ENCODE data around the gene PHLPP1.
"Not testable (repeated sequence)": the region's sequence is repeated elsewhere in the genome, so short reads cannot be mapped to it uniquely, and the experiment has no call there.

PHLPP1 gene

GRCh38 chr18:62790871-62791772 is 75.8 kb downstream of the PHLPP1 start:
- TF ChIP-seq EZH2 (IDR thresholded peaks at IDR 0.05) (no peak), POLR2AphosphoS5 (IDR thresholded peaks at IDR 0.05; ENCODE audit: borderline replicate concordance, low read depth, low read length) (no peak), FOXP2 (optimal IDR thresholded peaks at IDR 0.05; ENCODE audit: control extremely low read depth, extremely low read length, insufficient read depth) (no peak)
- no peaks in the 10 kb centered on the region for H3K9me3 ChIP-seq (ENCODE audit: low read depth, low read length)
- DNase-seq (ENCODE audit: low read depth, low spot score), result no peak
- no peak overlapping the region for H3K27ac ChIP-seq
- no peak overlapping the region for H3K4me3 ChIP-seq
- H3K9ac ChIP-seq (ENCODE audit: insufficient read length), result no peak overlapping the region
- no peaks in the 10 kb centered on the region for H3K36me3 ChIP-seq (ENCODE audit: insufficient read depth, low read length)

GRCh38 chr18:62792016-62792415 is 76.7 kb downstream of the PHLPP1 start:
- Histone ChIP-seq H3K27ac (no peak overlapping the region), H3K9ac (ENCODE audit: insufficient read length) (no peak overlapping the region), H3K36me3 (ENCODE audit: insufficient read depth, low read length) (no peaks in the 10 kb centered on the region), H3K9me3 (ENCODE audit: low read depth, low read length) (no peaks in the 10 kb centered on the region), H3K4me3 (no peak overlapping the region)
- TF ChIP-seq EZH2 (IDR thresholded peaks at IDR 0.05) (no peak), POLR2AphosphoS5 (IDR thresholded peaks at IDR 0.05; ENCODE audit: borderline replicate concordance, low read depth, low read length) (no peak), FOXP2 (optimal IDR thresholded peaks at IDR 0.05; ENCODE audit: control extremely low read depth, extremely low read length, insufficient read depth) (no peak)
- no peak for DNase-seq (ENCODE audit: low read depth, low spot score)

GRCh38 chr18:62795813-62796212 is 80.5 kb downstream of the PHLPP1 start:
- no peak for DNase-seq (ENCODE audit: low read depth, low spot score)
- no peak overlapping the region for H3K4me3 ChIP-seq
- H3K27ac ChIP-seq, result no peak overlapping the region
- TF ChIP-seq EZH2 (IDR thresholded peaks at IDR 0.05) (no peak), POLR2AphosphoS5 (IDR thresholded peaks at IDR 0.05; ENCODE audit: borderline replicate concordance, low read depth, low read length) (no peak), FOXP2 (optimal IDR thresholded peaks at IDR 0.05; ENCODE audit: control extremely low read depth, extremely low read length, insufficient read depth) (no peak)
- no peak overlapping the region for H3K9ac ChIP-seq (ENCODE audit: insufficient read length)
- no peaks in the 10 kb centered on the region for H3K9me3 ChIP-seq (ENCODE audit: low read depth, low read length)
- H3K36me3 ChIP-seq (ENCODE audit: insufficient read depth, low read length), result no peaks in the 10 kb centered on the region

GRCh38 chr18:62796216-62796621 is 80.9 kb downstream of the PHLPP1 start:
- no peak for DNase-seq (ENCODE audit: low read depth, low spot score)
- Histone ChIP-seq H3K9me3 (ENCODE audit: low read depth, low read length) (no peaks in the 10 kb centered on the region), H3K4me3 (no peak overlapping the region), H3K9ac (ENCODE audit: insufficient read length) (no peak overlapping the region), H3K36me3 (ENCODE audit: insufficient read depth, low read length) (no peaks in the 10 kb centered on the region), H3K27ac (no peak overlapping the region)
- no peak for TF ChIP-seq FOXP2 (optimal IDR thresholded peaks at IDR 0.05; ENCODE audit: control extremely low read depth, extremely low read length, insufficient read depth)
- no peak for TF ChIP-seq EZH2 (IDR thresholded peaks at IDR 0.05)
- no peak for TF ChIP-seq POLR2AphosphoS5 (IDR thresholded peaks at IDR 0.05; ENCODE audit: borderline replicate concordance, low read depth, low read length)

GRCh38 chr18:62797329-62797728 is 82.0 kb downstream of the PHLPP1 start:
- TF ChIP-seq FOXP2 (optimal IDR thresholded peaks at IDR 0.05; ENCODE audit: control extremely low read depth, extremely low read length, insufficient read depth), result no peak
- no peak for TF ChIP-seq EZH2 (IDR thresholded peaks at IDR 0.05)
- no peak for TF ChIP-seq POLR2AphosphoS5 (IDR thresholded peaks at IDR 0.05; ENCODE audit: borderline replicate concordance, low read depth, low read length)
- DNase-seq (ENCODE audit: low read depth, low spot score), result no peak
- Histone ChIP-seq H3K36me3 (ENCODE audit: insufficient read depth, low read length) (no peaks in the 10 kb centered on the region), H3K9me3 (ENCODE audit: low read depth, low read length) (no peaks in the 10 kb centered on the region), H3K27ac (no peak overlapping the region), H3K9ac (ENCODE audit: insufficient read length) (no peak overlapping the region), H3K4me3 (no peak overlapping the region)

- DNase-seq (ENCODE audit: low read depth, low spot score), result no peak
- Histone ChIP-seq H3K27ac (no peak overlapping the region), H3K9me3 (ENCODE audit: low read depth, low read length) (no peaks in the 10 kb centered on the region), H3K36me3 (ENCODE audit: insufficient read depth, low read length) (no peaks in the 10 kb centered on the region), H3K4me3 (no peak overlapping the region), H3K9ac (ENCODE audit: insufficient read length) (no peak overlapping the region)
- TF ChIP-seq FOXP2 (optimal IDR thresholded peaks at IDR 0.05; ENCODE audit: control extremely low read depth, extremely low read length, insufficient read depth), result no peak
- TF ChIP-seq EZH2 (IDR thresholded peaks at IDR 0.05), result no peak
- TF ChIP-seq POLR2AphosphoS5 (IDR thresholded peaks at IDR 0.05; ENCODE audit: borderline replicate concordance, low read depth, low read length), result no peak
Observed at GRCh38 chr18:62799977-62800376, 84.6 kb downstream of the PHLPP1 start.

- Histone ChIP-seq H3K9ac (ENCODE audit: insufficient read length) (no peak overlapping the region), H3K36me3 (ENCODE audit: insufficient read depth, low read length) (no peaks in the 10 kb centered on the region), H3K4me3 (no peak overlapping the region), H3K27ac (no peak overlapping the region), H3K9me3 (ENCODE audit: low read depth, low read length) (no peaks in the 10 kb centered on the region)
- DNase-seq (ENCODE audit: low read depth, low spot score), result no peak
- no peak for TF ChIP-seq FOXP2 (optimal IDR thresholded peaks at IDR 0.05; ENCODE audit: control extremely low read depth, extremely low read length, insufficient read depth)
- TF ChIP-seq EZH2 (IDR thresholded peaks at IDR 0.05), result no peak
- TF ChIP-seq POLR2AphosphoS5 (IDR thresholded peaks at IDR 0.05; ENCODE audit: borderline replicate concordance, low read depth, low read length), result no peak
Observed at GRCh38 chr18:62802523-62802922, 87.2 kb downstream of the PHLPP1 start.

GRCh38 chr18:62807396-62807795 is 92.1 kb downstream of the PHLPP1 start:
- H3K9me3 ChIP-seq (ENCODE audit: low read depth, low read length), result no peaks in the 10 kb centered on the region
- no peak for DNase-seq (ENCODE audit: low read depth, low spot score)
- H3K4me3 ChIP-seq, result no peak overlapping the region
- H3K27ac ChIP-seq, result no peak overlapping the region
- no peak for TF ChIP-seq EZH2 (IDR thresholded peaks at IDR 0.05)
- no peaks in the 10 kb centered on the region for H3K36me3 ChIP-seq (ENCODE audit: insufficient read depth, low read length)
- no peak overlapping the region for H3K9ac ChIP-seq (ENCODE audit: insufficient read length)

GRCh38 chr18:62808123-62808522 is 92.8 kb downstream of the PHLPP1 start:
- Histone ChIP-seq H3K9me3 (ENCODE audit: low read depth, low read length) (no peaks in the 10 kb centered on the region), H3K27ac (no peak overlapping the region), H3K36me3 (ENCODE audit: insufficient read depth, low read length) (no peaks in the 10 kb centered on the region), H3K4me3 (no peak overlapping the region), H3K9ac (ENCODE audit: insufficient read length) (no peak overlapping the region)
- DNase-seq (ENCODE audit: low read depth, low spot score), result no peak
- TF ChIP-seq EZH2 (IDR thresholded peaks at IDR 0.05), result no peak

- not testable (repeated sequence) for H3K36me3 ChIP-seq (ENCODE audit: insufficient read depth, low read length); DNase-seq (ENCODE audit: low read depth, low spot score); H3K9ac ChIP-seq (ENCODE audit: insufficient read length); H3K27ac ChIP-seq; H3K4me3 ChIP-seq; H3K9me3 ChIP-seq (ENCODE audit: low read depth, low read length)
Observed at GRCh38 chr18:62809445-62809844, 94.1 kb downstream of the PHLPP1 start.
